ENCODE results near the gene SEMA3A.
"Not testable (repeated sequence)": the region's sequence is repeated elsewhere in the genome, so short reads cannot be mapped to it uniquely, and the experiment has no call there.

The SEMA3A gene

GRCh38 chr7:84150370-84150769 is 44.2 kb downstream of the SEMA3A start:
- not testable (repeated sequence) for DNase-seq

GRCh38 chr7:84149573-84149972 is 45.0 kb downstream of the SEMA3A start:
- no peak for DNase-seq

GRCh38 chr7:84145892-84146291 is 48.7 kb downstream of the SEMA3A start:
- DNase-seq: no peak

GRCh38 chr7:84144935-84145334 is 49.7 kb downstream of the SEMA3A start:
- no peak for DNase-seq

- DNase-seq: no peak
Observed at GRCh38 chr7:84144480-84144879, 50.1 kb downstream of the SEMA3A start.

- no peak for DNase-seq
Observed at GRCh38 chr7:84142726-84143125, 51.9 kb downstream of the SEMA3A start.

- DNase-seq: no peak
Observed at GRCh38 chr7:84139986-84140729, 54.4 kb downstream of the SEMA3A start.

GRCh38 chr7:84138411-84138810 is 56.2 kb downstream of the SEMA3A start:
- no peak for DNase-seq

- no peak for DNase-seq
Observed at GRCh38 chr7:84137812-84138211, 56.8 kb downstream of the SEMA3A start.

- DNase-seq: no peak
Observed at GRCh38 chr7:84136809-84137208, 57.8 kb downstream of the SEMA3A start.

GRCh38 chr7:84136336-84136735 is 58.3 kb downstream of the SEMA3A start:
- DNase-seq: no peak

- no peak for DNase-seq
Observed at GRCh38 chr7:84134169-84134568, 60.4 kb downstream of the SEMA3A start.

GRCh38 chr7:84125654-84126053 is 68.9 kb downstream of the SEMA3A start:
- DNase-seq: no peak

GRCh38 chr7:84123965-84124547 is 70.5 kb downstream of the SEMA3A start:
- DNase-seq: no peak

- no peak for DNase-seq
Observed at GRCh38 chr7:84122582-84123360, 71.8 kb downstream of the SEMA3A start.

- no peak for DNase-seq
Observed at GRCh38 chr7:84117304-84117703, 77.3 kb downstream of the SEMA3A start.

- DNase-seq: no peak
Observed at GRCh38 chr7:84113906-84114850, 80.4 kb downstream of the SEMA3A start.

GRCh38 chr7:84113286-84113685 is 81.3 kb downstream of the SEMA3A start:
- DNase-seq: no peak

- no peak for DNase-seq
Observed at GRCh38 chr7:84112771-84113170, 81.8 kb downstream of the SEMA3A start.

GRCh38 chr7:84111842-84112241 is 82.7 kb downstream of the SEMA3A start:
- no peak for DNase-seq

GRCh38 chr7:84110400-84110799 is 84.2 kb downstream of the SEMA3A start:
- no peak for DNase-seq

- DNase-seq: no peak
Observed at GRCh38 chr7:84108787-84109186, 85.8 kb downstream of the SEMA3A start.

GRCh38 chr7:84108119-84108518 is 86.5 kb downstream of the SEMA3A start:
- no peak for DNase-seq
